GM21825 (cell line): ENCODE results near the gene HYDIN.

ENCODE experiments used
- ATAC-seq: cut with Tn5 transposase; IDR thresholded peaks from one replicate; pipeline ENCODE4 v1.9.1; 2021; ENCODE audit warnings: mild to moderate bottlenecking, moderate library complexity; ENCODE audit not compliant: unreplicated experiment

Gene HYDIN

DNA sequence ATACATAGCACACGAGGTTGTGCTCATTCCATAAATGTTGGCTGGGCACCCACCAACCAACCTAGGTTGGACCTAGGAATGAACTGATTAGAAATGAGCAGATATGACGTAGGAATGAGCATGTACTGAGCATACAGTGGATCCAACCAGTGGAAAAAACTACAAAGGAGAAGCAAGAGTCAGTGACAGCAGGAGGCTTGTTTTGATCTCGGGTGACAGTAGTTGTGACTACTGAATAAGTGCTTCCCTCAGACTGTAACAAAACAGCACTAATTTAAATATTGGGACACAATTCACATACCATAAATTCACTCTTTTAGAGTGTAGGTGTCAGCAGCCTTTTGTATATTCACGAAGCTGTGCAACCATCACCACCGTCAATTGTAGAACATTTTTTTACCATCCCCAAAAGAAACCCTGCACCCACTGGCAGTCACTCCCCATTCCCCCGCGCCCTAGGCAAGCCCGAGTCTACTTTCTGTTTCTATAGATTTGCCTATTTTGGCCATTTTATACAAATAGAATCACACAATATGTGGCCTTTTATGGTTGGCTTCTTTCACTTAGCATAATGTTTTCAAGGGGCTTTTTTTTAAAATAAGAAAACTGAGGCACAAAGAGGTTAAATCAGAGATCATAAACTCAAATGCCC is 436.5 kb downstream of the HYDIN start:
- no peak for ATAC-seq

DNA sequence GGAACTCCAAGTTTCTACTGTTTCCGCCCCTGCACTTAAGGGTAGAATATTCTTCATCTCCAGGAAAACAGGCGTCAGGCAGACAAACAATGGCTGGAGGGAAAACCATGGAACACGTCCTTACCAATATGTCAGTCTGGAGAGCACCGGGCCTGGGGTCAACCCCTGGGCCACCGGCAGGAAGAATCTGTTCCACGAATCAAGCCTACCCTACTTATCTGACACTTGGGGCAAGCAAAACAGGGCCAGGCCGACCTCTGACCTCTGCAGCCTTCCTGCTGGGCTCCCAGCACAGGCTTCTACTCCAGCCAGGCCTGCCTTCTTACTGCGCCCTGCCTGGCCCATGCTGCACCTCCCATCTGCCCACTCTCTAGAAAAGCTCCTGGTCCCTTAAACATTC is 439.7 kb downstream of the HYDIN start:
- ATAC-seq, result no peak

DNA sequence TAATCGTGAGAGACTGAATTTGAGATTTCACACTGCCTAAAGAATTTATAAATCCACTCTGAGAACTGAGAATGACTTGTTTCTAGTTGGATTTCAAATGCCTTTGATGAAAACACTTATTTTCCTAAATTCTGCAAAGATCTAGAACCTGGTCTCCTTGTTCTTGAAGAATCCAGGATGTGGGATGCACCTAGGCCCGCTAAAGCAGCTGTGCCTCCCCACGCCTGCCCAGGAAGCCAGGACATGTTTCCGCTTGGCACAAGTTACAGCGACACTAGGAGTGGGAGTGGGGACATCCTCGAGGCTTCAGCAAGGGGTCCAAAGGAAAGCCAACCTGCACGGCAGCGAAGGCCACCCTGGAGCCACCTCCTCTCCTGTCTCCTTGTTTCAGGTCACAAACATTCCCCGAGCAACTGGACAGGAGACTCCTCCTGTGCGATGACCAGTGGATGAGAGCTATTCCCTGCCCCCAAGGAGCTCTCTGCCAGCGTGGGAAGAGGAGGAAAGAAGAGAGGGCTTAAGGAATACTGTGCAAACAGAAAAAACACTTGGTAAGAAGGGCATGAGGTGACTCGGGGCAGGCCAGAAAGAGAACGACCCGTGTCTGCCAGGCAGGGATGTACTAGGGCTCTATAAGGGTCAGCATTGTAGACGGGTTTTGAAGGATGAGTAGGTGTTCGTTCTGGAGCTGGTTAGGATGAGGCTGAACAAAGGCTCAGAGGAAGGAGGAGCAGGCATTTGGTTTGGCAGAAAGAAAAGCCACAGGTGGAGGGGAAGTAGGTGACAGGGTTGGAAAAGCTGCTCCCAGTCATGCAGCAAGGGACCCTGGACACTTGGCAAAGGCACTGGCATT is 440.7 kb downstream of the HYDIN start:
- no peak for ATAC-seq

DNA sequence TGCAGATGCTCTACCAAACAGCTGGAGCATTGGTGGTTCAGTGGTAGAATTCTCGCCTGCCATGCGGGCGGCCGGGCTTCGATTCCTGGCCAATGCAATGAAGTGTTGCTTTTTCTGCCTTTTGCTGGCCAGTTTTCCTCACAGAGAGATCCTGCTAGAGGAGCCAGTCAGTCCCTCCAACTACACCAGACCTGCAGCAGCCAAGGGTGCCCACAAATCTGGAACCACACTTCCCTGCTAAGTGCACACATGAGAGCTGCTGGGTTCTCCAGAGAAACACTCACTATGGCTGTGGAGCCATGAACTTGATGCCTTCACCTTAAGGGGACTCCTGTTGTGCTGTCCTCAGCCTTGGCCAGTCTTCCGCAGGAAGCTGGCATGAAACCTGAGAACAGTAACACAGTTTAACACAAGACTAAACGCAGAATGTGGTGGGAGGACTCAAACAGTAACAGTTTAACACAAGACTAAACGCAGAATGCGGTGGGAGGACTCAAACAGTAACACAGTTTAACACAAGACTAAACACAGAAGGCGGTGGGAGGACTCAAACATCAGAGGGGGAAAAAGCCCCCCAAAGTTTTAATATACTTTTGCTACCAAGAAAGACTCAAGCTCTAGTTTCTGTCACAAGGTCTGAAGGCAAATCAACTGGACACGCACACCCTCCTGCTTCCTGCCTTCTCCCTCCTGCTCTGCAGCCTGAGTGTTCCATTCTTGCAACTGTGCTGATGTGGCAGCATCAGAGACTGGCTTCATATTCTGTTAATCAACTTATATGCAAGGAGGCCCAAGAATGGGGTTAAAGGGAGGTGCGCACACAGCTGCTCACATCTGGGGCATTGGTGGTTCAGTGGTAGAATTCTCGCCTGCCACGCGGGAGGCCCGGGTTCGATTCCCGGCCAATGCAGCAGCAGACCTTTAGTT is 441.6 kb downstream of the HYDIN start:
- no peak for ATAC-seq

DNA sequence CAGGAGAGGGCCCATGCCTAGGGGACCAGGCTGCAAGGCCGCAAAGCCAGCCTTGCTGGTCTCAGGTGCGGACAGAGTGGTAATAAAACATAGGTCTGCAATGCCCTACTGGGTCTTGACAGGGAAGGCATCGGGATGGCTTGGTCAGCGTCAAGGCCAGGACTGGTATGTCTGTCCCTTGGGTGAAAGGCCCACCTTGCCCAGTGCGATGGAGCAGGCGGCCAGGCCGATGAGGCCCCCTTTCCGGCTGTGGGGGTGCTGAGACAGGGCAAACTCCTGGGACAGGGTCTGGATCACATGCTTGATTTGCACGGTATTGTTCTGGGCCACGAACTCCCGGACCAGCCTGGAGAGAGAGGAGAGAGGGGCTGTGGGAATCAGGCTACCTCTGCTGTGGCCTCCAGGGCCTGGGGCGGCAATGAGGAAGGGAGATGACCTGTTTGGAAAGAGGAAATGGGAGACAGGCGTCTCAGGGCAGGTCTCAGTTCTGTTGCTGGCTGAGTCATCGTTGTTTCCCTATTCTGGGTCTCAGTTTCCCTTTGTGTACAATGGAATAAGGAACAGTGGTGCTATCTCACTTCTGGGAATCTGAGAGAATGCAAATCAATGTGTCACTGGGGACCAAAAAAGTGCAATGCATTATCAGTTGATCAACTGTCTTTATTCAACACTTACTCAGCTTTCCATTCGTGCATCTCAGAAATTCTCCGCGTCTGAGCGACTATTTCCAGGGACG is 444.3 kb downstream of the HYDIN start:
- no peak for ATAC-seq

DNA sequence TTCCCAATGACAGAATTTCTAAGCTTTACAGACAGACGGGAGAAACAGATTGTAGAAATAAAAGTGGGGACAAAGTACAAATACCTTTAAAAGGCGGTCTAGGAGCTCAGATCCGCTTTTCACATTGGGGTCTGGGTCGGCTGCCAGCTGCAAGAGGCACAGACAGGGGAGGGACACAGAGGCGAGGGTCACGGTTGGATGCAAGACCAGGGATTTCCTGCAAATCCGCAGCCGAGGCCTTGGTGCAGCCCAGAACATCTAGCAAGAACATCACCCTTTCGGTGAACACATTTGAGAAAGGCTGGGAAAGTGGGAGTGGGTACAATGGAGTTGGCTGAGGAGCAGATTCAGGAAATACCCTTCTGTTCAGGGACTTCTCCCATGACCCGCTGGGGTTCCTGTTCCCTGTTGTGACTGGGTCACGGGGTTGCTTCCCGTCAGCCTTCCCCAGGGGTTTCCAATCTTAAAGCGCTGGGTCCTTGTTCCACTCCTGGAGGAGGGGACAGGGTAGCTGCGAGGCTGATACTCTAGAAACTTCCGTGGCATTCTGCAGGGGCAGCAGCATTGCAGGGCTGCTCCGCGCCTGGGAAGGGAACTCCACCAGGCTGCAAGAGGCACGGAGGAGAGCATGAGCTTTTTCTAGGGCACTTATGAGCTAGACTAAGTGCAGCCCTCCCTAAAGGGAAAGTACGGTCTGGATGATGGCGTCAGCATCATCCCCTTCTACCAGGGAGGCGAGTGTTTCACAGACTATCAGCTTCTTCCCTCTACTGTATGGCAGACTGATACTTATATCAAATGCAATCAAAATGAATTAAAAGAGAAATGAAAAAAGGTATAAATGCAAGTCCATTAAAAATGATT is 445.6 kb downstream of the HYDIN start:
- no peak for ATAC-seq

DNA sequence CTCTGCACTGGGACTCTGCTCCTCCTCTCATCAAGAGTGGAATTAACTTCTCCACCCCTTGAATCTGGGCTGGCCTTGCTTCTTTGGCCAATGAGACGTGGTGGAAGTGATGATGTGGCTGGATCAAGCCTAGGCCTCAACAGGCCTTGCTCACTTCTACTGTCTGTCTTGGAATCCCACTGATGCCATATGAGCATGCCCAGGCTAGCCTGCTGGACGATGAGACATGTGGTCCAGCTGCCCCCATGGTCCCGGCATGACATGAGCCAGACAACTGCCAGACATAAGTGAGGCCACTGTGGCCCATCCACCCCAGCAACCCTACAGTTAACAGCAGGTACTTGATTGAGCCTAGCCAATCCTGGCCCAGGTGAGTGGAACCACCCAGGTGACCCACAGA is 448.3 kb downstream of the HYDIN start:
- ATAC-seq, result no peak

DNA sequence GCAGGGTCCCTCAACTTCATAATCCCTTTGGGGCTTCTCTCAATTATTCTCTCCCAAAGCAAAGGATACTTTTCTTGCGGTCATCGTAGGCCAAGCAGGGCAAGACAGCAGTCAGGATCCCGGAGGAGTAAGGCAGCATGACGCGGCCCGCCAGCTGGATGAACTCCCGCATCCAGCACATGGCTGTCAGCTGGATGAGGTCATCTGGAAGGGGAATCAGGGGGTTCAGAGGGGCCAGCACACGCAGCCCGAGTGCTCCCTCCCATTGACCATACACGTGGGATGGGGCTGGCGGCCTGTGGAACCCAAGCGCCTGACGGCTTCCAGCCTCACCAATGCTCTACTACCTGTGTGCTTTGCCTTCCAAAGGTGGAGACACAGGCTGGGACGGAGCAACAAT is 448.7 kb downstream of the HYDIN start:
- ATAC-seq, result no peak

DNA sequence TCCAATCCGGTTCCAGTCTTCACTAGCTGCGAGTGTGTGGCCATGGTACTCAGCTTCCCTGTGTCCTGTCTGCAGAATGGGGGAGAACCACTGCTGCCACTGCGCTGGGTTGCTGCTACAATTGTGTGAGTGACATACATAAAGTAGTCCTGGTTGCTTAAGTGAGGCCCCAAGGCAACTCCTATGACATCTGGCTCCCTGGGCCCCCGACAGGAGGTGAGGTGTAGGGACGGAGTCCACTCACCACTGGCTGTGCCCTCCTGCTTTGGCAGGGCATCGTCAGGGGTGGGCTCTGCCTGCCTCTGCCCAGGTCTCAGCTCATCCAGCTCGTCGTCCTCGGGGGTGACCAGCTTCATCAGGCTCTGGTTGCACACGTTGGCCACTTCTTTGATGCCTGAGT is 450.0 kb downstream of the HYDIN start:
- no peak for ATAC-seq

DNA sequence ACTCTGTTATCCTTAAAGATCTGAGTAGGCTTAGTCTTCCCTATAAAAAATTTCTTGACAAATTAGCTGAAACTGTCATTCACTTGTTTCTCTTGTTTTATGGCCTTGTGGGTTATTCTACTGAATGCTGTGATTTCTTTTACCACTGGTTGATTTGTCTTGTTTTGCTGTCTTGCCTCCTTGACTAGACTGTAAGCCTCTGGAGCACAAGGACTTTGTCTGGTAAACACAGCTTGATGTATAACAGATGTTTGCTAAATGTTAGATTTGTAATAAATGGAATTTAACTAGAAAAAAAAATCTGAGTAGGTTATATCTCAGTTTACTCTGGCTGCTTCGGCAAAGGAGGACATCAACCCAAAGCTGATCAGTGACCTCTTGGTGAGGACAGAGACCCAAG is 451.2 kb downstream of the HYDIN start:
- no peak for ATAC-seq

DNA sequence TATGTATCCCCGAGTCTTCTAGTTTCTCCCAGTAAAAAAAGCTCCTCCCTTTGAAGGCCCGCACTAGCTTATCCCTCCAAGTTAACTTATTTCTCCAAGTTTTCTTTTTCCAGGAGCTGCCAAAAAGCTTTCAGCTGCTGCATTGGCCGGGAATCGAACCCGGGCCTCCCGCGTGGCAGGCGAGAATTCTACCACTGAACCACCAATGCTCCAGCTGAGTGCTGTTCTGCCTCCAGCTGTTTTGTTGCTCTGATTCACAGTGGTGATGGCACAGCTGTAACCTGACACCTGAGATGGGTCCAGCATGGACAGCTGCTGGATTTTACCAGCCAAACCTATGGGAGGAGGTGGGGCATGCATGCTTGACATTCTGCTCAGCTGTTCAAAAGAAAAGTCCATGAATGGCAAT is 451.6 kb downstream of the HYDIN start:
- no peak for ATAC-seq

DNA sequence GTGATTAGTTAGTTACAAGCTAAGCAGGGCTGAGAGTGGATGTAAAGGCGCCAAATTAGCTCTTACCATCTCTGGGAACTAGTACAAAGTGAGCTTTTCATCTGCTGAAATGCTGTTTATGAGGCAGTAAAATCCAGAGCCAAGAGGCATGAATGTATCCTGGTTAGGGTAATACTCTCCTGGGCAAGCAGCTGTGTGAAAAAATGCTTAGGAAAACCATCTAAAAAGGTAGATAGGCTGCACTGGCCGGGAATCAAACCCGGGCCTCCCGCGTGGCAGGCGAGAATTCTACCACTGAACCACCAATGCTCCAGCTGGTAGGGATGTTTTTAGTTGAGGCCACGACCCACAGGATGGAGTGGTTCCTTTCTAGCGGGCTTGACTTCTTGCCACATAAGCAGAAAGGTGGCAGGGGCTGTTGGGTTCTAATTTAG is 452.5 kb downstream of the HYDIN start:
- ATAC-seq, result no peak

DNA sequence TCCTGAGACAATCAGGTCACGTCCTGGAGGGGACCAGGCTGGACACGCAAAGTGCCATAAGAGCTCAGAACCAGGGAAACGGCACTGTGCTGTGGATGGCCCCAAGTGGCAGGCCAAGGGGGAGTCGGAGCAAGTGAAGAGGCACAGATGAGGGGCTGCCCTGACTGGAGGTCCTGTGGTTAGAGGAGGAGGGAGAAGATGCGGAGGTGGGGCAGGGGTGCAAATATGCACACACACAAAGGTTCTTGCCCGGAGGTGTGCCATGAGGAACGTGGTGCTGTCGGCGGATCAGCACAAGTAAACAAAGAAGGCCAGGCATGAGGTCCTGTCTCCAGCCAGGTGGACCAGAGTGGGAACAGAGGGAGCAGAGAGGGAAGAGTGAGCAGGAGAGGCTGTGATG is 453.0 kb downstream of the HYDIN start:
- no peak for ATAC-seq

DNA sequence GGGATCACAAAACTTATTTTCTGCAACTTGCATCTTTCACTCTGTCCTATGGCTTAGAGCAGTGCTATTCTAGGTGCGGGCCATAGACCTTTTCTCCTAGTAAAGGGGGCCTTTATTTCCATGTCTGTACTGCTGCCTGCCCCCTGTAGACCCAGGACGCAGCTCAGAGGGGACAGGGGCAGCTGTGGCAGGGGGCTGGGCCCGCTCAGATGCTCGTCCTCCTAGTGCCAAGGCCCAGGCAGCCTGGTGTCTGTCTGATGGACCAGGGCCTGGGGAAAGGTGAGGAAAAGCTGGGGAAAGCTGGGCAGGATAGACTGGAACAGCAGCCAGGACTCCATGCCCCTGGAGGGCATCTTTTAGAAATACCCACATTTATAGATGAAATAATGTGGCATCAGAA is 455.1 kb downstream of the HYDIN start:
- no peak for ATAC-seq

DNA sequence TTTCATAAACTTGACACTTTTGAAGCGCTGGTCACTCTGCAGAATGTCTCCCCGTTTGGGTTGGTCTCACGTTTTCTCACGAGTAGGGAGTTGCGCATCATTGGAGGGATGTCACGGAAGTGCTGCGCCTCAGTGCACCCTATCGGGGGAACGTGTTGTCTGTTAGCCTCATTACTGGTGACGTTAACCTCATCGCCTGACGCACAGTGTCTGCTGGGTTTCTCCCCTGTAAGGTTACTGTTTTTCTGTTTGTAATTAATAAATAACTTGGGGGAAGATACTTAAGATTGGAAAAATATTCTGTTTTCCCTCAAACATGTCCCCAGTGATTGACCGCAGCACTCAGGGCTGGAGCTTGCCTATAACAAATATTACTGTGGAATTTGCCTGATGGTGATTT is 456.3 kb downstream of the HYDIN start:
- ATAC-seq, result no peak

DNA sequence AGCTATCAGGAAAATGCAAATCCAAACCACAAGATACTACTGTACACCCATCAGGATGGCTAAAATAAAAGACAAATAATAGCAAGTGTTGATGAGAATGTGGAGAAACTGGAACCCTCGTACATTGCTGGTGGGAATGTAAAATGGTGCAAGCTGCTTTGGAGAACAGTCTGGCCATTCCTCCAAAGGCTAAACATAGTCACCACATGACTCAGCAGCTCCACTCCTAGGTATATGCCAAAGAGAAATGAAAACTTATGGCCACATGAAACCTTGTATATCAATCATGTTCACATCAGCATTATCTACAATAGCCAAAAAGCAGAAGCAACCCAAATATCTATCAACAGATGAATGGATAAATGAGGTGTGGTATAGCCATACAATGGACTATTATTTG is 458.0 kb downstream of the HYDIN start:
- no peak for ATAC-seq

DNA sequence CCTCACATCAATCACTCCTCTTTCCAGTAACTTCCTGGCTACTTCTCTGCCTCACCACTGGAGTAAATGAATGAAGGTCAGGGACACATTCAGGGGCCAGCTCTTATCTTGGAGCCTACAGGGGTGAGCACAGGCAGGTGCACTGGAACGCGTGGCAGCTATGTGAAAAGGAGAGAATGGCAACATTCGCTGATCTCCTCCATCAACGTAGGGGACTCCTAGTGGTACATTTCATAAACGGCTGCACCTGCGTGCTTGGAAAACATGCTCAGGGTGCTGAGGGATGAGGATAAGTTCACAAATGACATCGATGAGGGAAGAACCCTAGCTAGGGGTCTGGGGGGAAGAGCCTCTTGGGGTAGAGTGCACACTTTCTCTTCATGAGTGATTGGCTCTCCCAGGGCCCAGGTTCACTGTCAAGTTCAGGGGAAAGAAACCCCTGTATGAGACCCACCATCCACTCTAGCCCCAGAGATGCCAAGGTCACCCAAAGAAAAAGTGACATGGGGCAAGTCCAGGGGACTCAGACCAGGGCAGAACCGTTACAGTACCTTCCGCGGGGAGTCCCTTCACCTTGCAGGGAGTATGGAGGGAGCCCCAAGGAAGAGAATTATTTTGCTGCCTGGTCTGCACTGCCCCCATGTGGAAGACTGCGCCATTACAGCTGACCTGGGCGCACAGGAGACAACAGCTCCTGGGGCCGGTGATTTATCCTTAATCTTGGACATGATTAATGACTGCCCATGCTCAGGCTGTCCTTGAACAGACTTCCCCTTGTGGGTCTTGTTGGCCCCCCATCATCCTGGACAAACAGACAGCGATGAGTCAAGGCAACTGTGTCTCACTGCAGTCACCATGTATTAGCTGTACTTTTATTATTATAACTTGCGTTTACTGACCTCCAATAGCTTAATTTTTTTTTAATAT is 459.6 kb downstream of the HYDIN start:
- no peak for ATAC-seq

DNA sequence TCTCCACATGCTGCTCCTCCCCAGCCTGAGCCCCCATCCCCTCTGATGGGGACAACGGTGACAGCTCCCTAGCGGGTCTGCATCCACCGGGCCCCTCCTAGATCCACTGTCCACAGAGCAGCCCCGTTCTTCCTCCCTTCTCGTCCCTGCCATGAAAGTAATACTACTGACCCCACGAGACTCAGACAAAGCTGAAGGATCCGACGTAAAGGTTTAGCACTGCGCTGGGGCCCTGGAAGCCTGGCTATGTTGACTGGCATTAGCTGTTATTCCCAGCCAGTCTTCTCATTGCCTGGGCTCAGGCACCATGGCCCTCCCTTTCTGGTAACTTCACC is 460.3 kb downstream of the HYDIN start:
- no peak for ATAC-seq

DNA sequence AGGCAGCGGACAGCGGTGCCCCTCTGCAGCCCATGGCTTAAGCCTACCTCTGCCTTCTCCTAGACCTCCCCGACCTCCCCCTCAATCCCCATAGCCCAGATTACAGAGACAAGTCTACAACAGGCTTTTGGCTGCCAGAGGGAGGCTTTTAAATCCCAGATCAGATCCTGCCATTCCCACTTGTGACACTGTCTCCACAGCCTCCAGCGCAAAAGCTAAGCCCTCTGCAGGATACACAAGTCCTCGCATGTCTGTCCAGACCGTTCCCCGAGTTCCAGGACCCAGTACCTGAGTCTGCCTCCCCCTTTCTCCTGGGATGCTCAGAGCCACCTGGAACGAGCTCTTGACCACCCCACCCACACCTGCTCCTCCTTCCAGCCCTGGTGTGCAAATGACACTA is 460.8 kb downstream of the HYDIN start:
- ATAC-seq, result no peak
